Measurements from ENCODE around the gene LSM12.

Gene LSM12

GRCh38 chr17:44004761-44005526, 61.5 kb downstream of the LSM12 start:
- DNase-seq (ENCODE audit: low read depth) = no peak
- no peak for TF ChIP-seq CTCF (IDR thresholded peaks at IDR 0.05; ENCODE audit: control insufficient read depth, insufficient read depth, low read depth, low read length, missing control alignments)

GRCh38 chr17:44004077-44004760, 62.3 kb downstream of the LSM12 start, which contains the start of gene NAGS:
Gene NAGS (plus strand): TSS chr17:44004622. CDS start chr17:44004664, 42 bp downstream.
- TF ChIP-seq CTCF (IDR thresholded peaks at IDR 0.05; ENCODE audit: control insufficient read depth, insufficient read depth, low read depth, low read length, missing control alignments) = no peak
- no peak within 1 kb of the TSS for H3K4me3 ChIP-seq (ENCODE audit: control insufficient read depth, low read depth, low read length)
- no peak for DNase-seq (ENCODE audit: low read depth)

More at GRCh38 chr17:44004761-44005526, 61.5 kb downstream of the LSM12 start:
- no peak overlapping the region for H3K4me3 ChIP-seq (ENCODE audit: control insufficient read depth, low read depth, low read length)

- peak; percentile 65 for DNase-seq (ENCODE audit: low read depth)
- H3K4me3 ChIP-seq (ENCODE audit: control insufficient read depth, low read depth, low read length) = no peak overlapping the region
- no peak for TF ChIP-seq CTCF (IDR thresholded peaks at IDR 0.05; ENCODE audit: control insufficient read depth, insufficient read depth, low read depth, low read length, missing control alignments)
Observed at GRCh38 chr17:44002141-44002848, 64.2 kb downstream of the LSM12 start.

GRCh38 chr17:44001461-44001920, 65.0 kb downstream of the LSM12 start:
- H3K4me3 ChIP-seq (ENCODE audit: control insufficient read depth, low read depth, low read length) = no peak overlapping the region
- DNase-seq (ENCODE audit: low read depth) = no peak
- TF ChIP-seq CTCF (IDR thresholded peaks at IDR 0.05; ENCODE audit: control insufficient read depth, insufficient read depth, low read depth, low read length, missing control alignments) = no peak

- no peak for TF ChIP-seq CTCF (IDR thresholded peaks at IDR 0.05; ENCODE audit: control insufficient read depth, insufficient read depth, low read depth, low read length, missing control alignments)
- DNase-seq (ENCODE audit: low read depth) = no peak
- H3K4me3 ChIP-seq (ENCODE audit: control insufficient read depth, low read depth, low read length) = no peak overlapping the region
Observed at GRCh38 chr17:44000871-44001460, 65.5 kb downstream of the LSM12 start.
